ENCODE measurements around the gene NCK2. TPM values are rescaled to one million over a fixed set of nuclear protein-coding genes. Genes with fewer than 3 reads are reported as not detected.

NCK2 gene
- total RNA-seq, 1 experiment from 2014 or later: 49.2 TPM

DNA sequence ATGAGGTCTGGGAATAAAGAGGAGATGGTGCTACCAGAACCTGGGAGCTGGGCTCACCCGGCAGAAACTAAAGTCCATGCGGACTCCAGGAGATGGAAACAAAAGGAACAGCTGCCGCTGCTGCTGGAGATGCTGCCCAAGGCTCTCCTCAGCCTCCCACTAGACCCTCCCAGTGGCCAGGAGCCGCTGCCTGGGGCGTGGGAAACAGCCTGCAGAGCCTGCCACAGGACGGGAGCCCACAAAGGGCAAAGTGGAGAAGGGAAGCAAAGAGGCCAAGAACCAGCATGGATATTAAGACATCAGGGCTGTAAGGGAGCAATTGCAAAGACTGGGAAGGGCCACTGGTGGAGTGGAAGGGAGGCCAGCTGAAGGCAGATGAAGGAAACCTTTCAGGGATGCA is 179.6 kb downstream of the NCK2 start:
- Histone ChIP-seq H3T11ph (ENCODE audit: low read length) (no peak overlapping the region), H3K27me3 (ENCODE audit: insufficient read depth, low read length) (no peaks in the 10 kb centered on the region), H3K4me2 (ENCODE audit: insufficient read depth, insufficient read length, low read length) (no peak overlapping the region), H3K56ac (ENCODE audit: insufficient read length, low read depth, low read length) (no peak overlapping the region), H4K20me1 (ENCODE audit: control insufficient read depth, insufficient read depth, insufficient read length) (no peaks in the 10 kb centered on the region), H4K8ac (replicated peaks; ENCODE audit: insufficient read length, low read depth, low read length) (no peak overlapping the region), H3K79me2 (ENCODE audit: insufficient read depth, low read length) (no peaks in the 10 kb centered on the region), H3K4me1 (ENCODE audit: insufficient read depth, low read length) (no peaks in the 10 kb centered on the region), H3K23ac (ENCODE audit: insufficient read length, low read depth, low read length) (no peak overlapping the region), H4K5ac (ENCODE audit: insufficient read length, low read depth, low read length) (no peak overlapping the region), H2BK20ac (ENCODE audit: low read depth, low read length, poor library complexity, severe bottlenecking) (no peak overlapping the region), H3K9ac (ENCODE audit: extremely low read depth, insufficient read length, low read length) (no peak overlapping the region), H2BK120ac (ENCODE audit: low read depth, low read length, poor library complexity, severe bottlenecking) (no peak overlapping the region), H3K14ac (ENCODE audit: insufficient read depth, low read length) (no peak overlapping the region), H3K23me2 (ENCODE audit: insufficient read length, low read depth, low read length, poor library complexity, severe bottlenecking) (no peaks in the 10 kb centered on the region), H4K91ac (ENCODE audit: insufficient read length, low read depth, low read length) (no peak overlapping the region), H2BK5ac (ENCODE audit: insufficient read length, low read length) (no peak overlapping the region), H2BK15ac (ENCODE audit: low read depth, low read length) (no peak overlapping the region), H3K79me1 (ENCODE audit: insufficient read depth, low read depth, low read length, poor library complexity, severe bottlenecking) (no peaks in the 10 kb centered on the region), H3K27ac (ENCODE audit: insufficient read length, low read depth, low read length) (no peak overlapping the region), H2AFZ (ENCODE audit: low read length) (no peak overlapping the region), H2AK5ac (ENCODE audit: insufficient read length, low read length) (no peak overlapping the region), H3K9me3 (ENCODE audit: control insufficient read depth, low read depth, low read length) (no peaks in the 10 kb centered on the region), H3K18ac (ENCODE audit: insufficient read length, low read depth, low read length) (no peak overlapping the region), H3K4ac (ENCODE audit: low read depth, low read length) (no peak overlapping the region), H2BK12ac (ENCODE audit: insufficient read length, low read depth, low read length) (no peak overlapping the region)
- WGBS (ENCODE audit: extremely low coverage, insufficient read length, low lambda C conversion rate): no CpG with 5 or more reads among the region's 6 CpGs
- Mint-ChIP-seq H3K9me3 (peaks cover 3 to 4% of the 10 kb centered on the region in 2 experiments; a peak in 4 of 5 replicates), H3K4me3 (no peak overlapping the region), H3K27me3 (ENCODE audit: low read depth) (peaks cover 6% of the 10 kb centered on the region), H3K36me3 (ENCODE audit: insufficient read depth in 1 of 3, low read depth in 3 of 3) (peaks cover 0 to 4% (median 1%) of the 10 kb centered on the region in 3 experiments; a peak in 2 of 7 replicates), H3K27ac (no peak overlapping the region), H3K4me1 (0 out of 4 replicates have a peak, but pooled peaks cover 0 to 3% of the 10 kb centered on the region in 2 experiments)
- no peak for DNase-seq
- TF ChIP-seq, protein P1, sequence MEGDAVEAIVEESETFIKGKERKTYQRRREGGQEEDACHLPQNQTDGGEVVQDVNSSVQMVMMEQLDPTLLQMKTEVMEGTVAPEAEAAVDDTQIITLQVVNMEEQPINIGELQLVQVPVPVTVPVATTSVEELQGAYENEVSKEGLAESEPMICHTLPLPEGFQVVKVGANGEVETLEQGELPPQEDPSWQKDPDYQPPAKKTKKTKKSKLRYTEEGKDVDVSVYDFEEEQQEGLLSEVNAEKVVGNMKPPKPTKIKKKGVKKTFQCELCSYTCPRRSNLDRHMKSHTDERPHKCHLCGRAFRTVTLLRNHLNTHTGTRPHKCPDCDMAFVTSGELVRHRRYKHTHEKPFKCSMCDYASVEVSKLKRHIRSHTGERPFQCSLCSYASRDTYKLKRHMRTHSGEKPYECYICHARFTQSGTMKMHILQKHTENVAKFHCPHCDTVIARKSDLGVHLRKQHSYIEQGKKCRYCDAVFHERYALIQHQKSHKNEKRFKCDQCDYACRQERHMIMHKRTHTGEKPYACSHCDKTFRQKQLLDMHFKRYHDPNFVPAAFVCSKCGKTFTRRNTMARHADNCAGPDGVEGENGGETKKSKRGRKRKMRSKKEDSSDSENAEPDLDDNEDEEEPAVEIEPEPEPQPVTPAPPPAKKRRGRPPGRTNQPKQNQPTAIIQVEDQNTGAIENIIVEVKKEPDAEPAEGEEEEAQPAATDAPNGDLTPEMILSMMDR (conservative IDR thresholded peaks at IDR 0.05): no peak
